Activated CD8-positive, alpha-beta memory T cell treated with anti-CD3 and anti-CD28 coated beads for 24 hours (primary cell): Measurements from ENCODE around the gene HIPK2.

ENCODE experiments used
- DNase-seq: peaks from one replicate; pipeline ENCODE4 v3.0.0-alpha.2; 2020

The HIPK2 gene

GRCh38 chr7:139782932-139783331 lies 5.1 kb upstream of the HIPK2 start:
- DNase-seq, result no peak

- peak; percentile 70 for DNase-seq
Observed at GRCh38 chr7:139777133-139777891, 486 bp downstream of the HIPK2 start.

GRCh38 chr7:139776486-139777132 lies 1.2 kb downstream of the HIPK2 start:
- DNase-seq, result peak; percentile 71

GRCh38 chr7:139775829-139776266 lies 1.9 kb downstream of the HIPK2 start:
- peak; percentile 73 for DNase-seq

GRCh38 chr7:139774376-139774775 lies 3.4 kb downstream of the HIPK2 start:
- DNase-seq, result no peak

GRCh38 chr7:139773371-139773770 lies 4.4 kb downstream of the HIPK2 start:
- DNase-seq, result no peak

- DNase-seq, result no peak
Observed at GRCh38 chr7:139772873-139773272, 4.9 kb downstream of the HIPK2 start.

- DNase-seq, result no peak
Observed at GRCh38 chr7:139772115-139772514, 5.7 kb downstream of the HIPK2 start.

GRCh38 chr7:139771001-139771956 lies 6.5 kb downstream of the HIPK2 start:
- DNase-seq, result no peak

- no peak for DNase-seq
Observed at GRCh38 chr7:139769761-139770160, 8.0 kb downstream of the HIPK2 start.

- DNase-seq, result no peak
Observed at GRCh38 chr7:139769066-139769465, 8.7 kb downstream of the HIPK2 start.

- DNase-seq, result no peak
Observed at GRCh38 chr7:139768249-139768824, 9.5 kb downstream of the HIPK2 start.

- DNase-seq, result no peak
Observed at GRCh38 chr7:139767561-139767982, 10.2 kb downstream of the HIPK2 start.

GRCh38 chr7:139765143-139765542 lies 12.7 kb downstream of the HIPK2 start:
- DNase-seq, result no peak

- no peak for DNase-seq
Observed at GRCh38 chr7:139763330-139763729, 14.5 kb downstream of the HIPK2 start.

- no peak for DNase-seq
Observed at GRCh38 chr7:139762886-139763285, 14.9 kb downstream of the HIPK2 start.

GRCh38 chr7:139758388-139758787 lies 19.4 kb downstream of the HIPK2 start:
- DNase-seq, result no peak

GRCh38 chr7:139757968-139758367 lies 19.8 kb downstream of the HIPK2 start:
- no peak for DNase-seq

GRCh38 chr7:139753693-139754111 lies 24.1 kb downstream of the HIPK2 start:
- peak; percentile 40 for DNase-seq

- peak; percentile 49 for DNase-seq
Observed at GRCh38 chr7:139753081-139753692, 24.6 kb downstream of the HIPK2 start.

GRCh38 chr7:139752604-139753003 lies 25.2 kb downstream of the HIPK2 start:
- no peak for DNase-seq

- DNase-seq, result peak; percentile 4
Observed at GRCh38 chr7:139752148-139752547, 25.6 kb downstream of the HIPK2 start.
